ENCODE measurements around the gene CDKAL1.

- TF ChIP-seq CTCF (IDR thresholded peaks at IDR 0.05) = no peak
- no peak for TF ChIP-seq POLR2A (IDR thresholded peaks at IDR 0.05)
- no peak for TF ChIP-seq POLR2AphosphoS5 (IDR thresholded peaks at IDR 0.05)
These were observed 168.8 kb downstream of the CDKAL1 start for GRCh38 chr6:20703049-20703448.
